HepG2 (cell line): ENCODE results near the gene DDAH2.

Source experiments
- BHLHE40 ChIP-seq: IDR thresholded peaks from 2 replicates; pipeline ENCODE4 v1.6.1; 2011; ENCODE audit warnings: low read length, improper control_type of control experiment
- CEBPB ChIP-seq: IDR thresholded peaks from 2 replicates; pipeline ENCODE4 v1.6.1; 2011; ENCODE audit warnings: low read depth, low read length, improper control_type of control experiment, borderline replicate concordance
- FOXP1 ChIP-seq, 2 experiments: fragments of 450-650 bp in 1 of 2; IDR thresholded peaks; 2 replicates each; pipeline ENCODE4 v1.6.1; 2017 to 2018; ENCODE audit warnings: antibody characterized with exemption in 1 of 2
- JUN ChIP-seq: sonication (generic); formaldehyde crosslinking; IDR thresholded peaks from 2 replicates; pipeline ENCODE4 v1.4.0; 2020; ENCODE audit warnings: mild to moderate bottlenecking, missing genetic modification reagents
- MYC ChIP-seq: sonication (generic); formaldehyde crosslinking; IDR thresholded peaks from 2 replicates; pipeline ENCODE4 v1.9.0; 2021; ENCODE audit warnings: missing genetic modification reagents, borderline replicate concordance
- MYNN ChIP-seq: sonication (generic); formaldehyde crosslinking; IDR thresholded peaks from 2 replicates; pipeline ENCODE4 v1.4.0; 2020; ENCODE audit warnings: mild to moderate bottlenecking, low read depth, missing genetic modification reagents
- NR2C2 ChIP-seq: sonication (generic); formaldehyde crosslinking; IDR thresholded peaks from 2 replicates; pipeline ENCODE4 v1.4.0; 2020; ENCODE audit warnings: missing genetic modification reagents, mild to moderate bottlenecking, moderate library complexity, borderline replicate concordance
- PITX1 ChIP-seq: sonication (generic); formaldehyde crosslinking; IDR thresholded peaks from 2 replicates; pipeline ENCODE4 v1.5.1; 2020; ENCODE audit warnings: mild to moderate bottlenecking, missing genetic modification reagents
- SMYD3 ChIP-seq: sonication (generic); formaldehyde crosslinking; IDR thresholded peaks from 2 replicates; pipeline ENCODE4 v1.8.1; 2023; ENCODE audit warnings: mild to moderate bottlenecking, missing genetic modification reagents
- ZNF3 ChIP-seq: IDR thresholded peaks from 2 replicates; pipeline ENCODE4 v1.7.0; 2017; ENCODE audit warnings: inconsistent platforms
- TF ChIP-seq, protein P1 (sequence below): sonication (generic); formaldehyde crosslinking; IDR thresholded peaks from 2 replicates; pipeline ENCODE4 v1.9.0; 2021; ENCODE audit warnings: missing genetic modification reagents, mild to moderate bottlenecking, borderline replicate concordance
- TF ChIP-seq, protein P2 (sequence below): IDR thresholded peaks from 2 replicates; pipeline ENCODE4 v1.6.1; 2016; ENCODE audit warnings: low read depth
- TF ChIP-seq, protein P3 (sequence below): sonication (generic); formaldehyde crosslinking; IDR thresholded peaks from 2 replicates; pipeline ENCODE4 v1.4.0; 2020; ENCODE audit warnings: mild to moderate bottlenecking, missing genetic modification reagents
- TF ChIP-seq, protein P4 (sequence below): sonication (generic); formaldehyde crosslinking; IDR thresholded peaks from 2 replicates; pipeline ENCODE4 v1.4.0; 2020; ENCODE audit warnings: missing genetic modification reagents, borderline replicate concordance

DNA sequence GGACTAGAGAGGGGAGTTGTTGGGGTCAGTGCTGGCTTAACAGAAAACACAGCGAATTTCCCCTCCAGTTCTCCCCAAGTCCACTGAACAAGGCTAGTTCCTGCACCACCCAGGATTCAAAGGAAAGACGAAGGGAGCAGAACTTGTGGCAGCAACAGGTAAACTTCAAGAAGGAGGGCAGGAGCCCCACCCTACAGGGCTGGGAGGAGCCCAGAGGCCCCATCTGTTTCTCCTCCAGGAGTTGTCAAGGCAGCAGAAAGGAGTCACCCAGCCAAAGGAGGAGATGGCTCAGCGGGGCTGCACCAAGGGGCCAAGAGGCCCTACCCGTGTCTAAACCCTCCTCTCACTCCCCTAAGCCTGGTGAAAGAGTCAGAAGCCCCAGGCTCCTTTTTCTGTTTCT lies 35.1 kb upstream of the DDAH2 start:
- no peak for TF ChIP-seq MYC
- TF ChIP-seq NR2C2 (CRISPR knock-in tag): no peak
- no peak for TF ChIP-seq FOXP1 (IDR thresholded peaks at IDR 0.05)
- TF ChIP-seq FOXP1 (CRISPR knock-in tag; IDR thresholded peaks at IDR 0.05): no peak
- no peak for TF ChIP-seq CEBPB
- TF ChIP-seq, protein P1, sequence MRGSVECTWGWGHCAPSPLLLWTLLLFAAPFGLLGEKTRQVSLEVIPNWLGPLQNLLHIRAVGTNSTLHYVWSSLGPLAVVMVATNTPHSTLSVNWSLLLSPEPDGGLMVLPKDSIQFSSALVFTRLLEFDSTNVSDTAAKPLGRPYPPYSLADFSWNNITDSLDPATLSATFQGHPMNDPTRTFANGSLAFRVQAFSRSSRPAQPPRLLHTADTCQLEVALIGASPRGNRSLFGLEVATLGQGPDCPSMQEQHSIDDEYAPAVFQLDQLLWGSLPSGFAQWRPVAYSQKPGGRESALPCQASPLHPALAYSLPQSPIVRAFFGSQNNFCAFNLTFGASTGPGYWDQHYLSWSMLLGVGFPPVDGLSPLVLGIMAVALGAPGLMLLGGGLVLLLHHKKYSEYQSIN: no peak
- no peak for TF ChIP-seq JUN
- TF ChIP-seq, protein P2, sequence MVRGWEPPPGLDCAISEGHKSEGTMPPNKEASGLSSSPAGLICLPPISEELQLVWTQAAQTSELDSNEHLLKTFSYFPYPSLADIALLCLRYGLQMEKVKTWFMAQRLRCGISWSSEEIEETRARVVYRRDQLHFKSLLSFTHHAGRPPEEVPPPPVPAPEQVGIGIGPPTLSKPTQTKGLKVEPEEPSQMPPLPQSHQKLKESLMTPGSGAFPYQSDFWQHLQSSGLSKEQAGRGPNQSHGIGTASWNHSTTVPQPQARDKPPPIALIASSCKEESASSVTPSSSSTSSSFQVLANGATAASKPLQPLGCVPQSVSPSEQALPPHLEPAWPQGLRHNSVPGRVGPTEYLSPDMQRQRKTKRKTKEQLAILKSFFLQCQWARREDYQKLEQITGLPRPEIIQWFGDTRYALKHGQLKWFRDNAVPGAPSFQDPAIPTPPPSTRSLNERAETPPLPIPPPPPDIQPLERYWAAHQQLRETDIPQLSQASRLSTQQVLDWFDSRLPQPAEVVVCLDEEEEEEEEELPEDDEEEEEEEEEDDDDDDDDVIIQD (CRISPR knock-in tag): no peak
- TF ChIP-seq, protein P3, sequence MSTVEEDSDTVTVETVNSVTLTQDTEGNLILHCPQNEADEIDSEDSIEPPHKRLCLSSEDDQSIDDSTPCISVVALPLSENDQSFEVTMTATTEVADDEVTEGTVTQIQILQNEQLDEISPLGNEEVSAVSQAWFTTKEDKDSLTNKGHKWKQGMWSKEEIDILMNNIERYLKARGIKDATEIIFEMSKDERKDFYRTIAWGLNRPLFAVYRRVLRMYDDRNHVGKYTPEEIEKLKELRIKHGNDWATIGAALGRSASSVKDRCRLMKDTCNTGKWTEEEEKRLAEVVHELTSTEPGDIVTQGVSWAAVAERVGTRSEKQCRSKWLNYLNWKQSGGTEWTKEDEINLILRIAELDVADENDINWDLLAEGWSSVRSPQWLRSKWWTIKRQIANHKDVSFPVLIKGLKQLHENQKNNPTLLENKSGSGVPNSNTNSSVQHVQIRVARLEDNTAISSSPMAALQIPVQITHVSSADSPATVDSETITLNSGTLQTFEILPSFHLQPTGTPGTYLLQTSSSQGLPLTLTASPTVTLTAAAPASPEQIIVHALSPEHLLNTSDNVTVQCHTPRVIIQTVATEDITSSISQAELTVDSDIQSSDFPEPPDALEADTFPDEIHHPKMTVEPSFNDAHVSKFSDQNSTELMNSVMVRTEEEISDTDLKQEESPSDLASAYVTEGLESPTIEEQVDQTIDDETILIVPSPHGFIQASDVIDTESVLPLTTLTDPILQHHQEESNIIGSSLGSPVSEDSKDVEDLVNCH: no peak
- TF ChIP-seq MYNN (CRISPR knock-in tag): no peak
- TF ChIP-seq SMYD3: no peak
- no peak for TF ChIP-seq PITX1
- no peak for TF ChIP-seq BHLHE40
- TF ChIP-seq ZNF3 (CRISPR knock-in tag): no peak
- TF ChIP-seq, protein P4, sequence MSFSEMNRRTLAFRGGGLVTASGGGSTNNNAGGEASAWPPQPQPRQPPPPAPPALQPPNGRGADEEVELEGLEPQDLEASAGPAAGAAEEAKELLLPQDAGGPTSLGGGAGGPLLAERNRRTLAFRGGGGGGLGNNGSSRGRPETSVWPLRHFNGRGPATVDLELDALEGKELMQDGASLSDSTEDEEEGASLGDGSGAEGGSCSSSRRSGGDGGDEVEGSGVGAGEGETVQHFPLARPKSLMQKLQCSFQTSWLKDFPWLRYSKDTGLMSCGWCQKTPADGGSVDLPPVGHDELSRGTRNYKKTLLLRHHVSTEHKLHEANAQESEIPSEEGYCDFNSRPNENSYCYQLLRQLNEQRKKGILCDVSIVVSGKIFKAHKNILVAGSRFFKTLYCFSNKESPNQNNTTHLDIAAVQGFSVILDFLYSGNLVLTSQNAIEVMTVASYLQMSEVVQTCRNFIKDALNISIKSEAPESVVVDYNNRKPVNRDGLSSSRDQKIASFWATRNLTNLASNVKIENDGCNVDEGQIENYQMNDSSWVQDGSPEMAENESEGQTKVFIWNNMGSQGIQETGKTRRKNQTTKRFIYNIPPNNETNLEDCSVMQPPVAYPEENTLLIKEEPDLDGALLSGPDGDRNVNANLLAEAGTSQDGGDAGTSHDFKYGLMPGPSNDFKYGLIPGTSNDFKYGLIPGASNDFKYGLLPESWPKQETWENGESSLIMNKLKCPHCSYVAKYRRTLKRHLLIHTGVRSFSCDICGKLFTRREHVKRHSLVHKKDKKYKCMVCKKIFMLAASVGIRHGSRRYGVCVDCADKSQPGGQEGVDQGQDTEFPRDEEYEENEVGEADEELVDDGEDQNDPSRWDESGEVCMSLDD: no peak
